H1 (cell line): ENCODE measurements around the gene FBXO8. TPM values are rescaled to one million over a fixed set of nuclear protein-coding genes. Genes with fewer than 3 reads are reported as not detected.

Experiments used
- CTCF ChIA-PET: fragments of 300-600 bp; sonication (Branson Sonifier 250); formaldehyde crosslinking; loops from one replicate; lab custom pipeline; 2021; ENCODE audit not compliant: partially characterized antibody; lab: Charles Lee
- POLR2A ChIA-PET: fragments of 300-600 bp; sonication (Branson Sonifier 250); formaldehyde crosslinking; loops from one replicate; lab custom pipeline; 2021; ENCODE audit warnings: inconsistent platforms; ENCODE audit not compliant: partially characterized antibody; lab: Charles Lee
- DNase-seq, 2 experiments: peaks; one replicate each; pipeline versions ENCODE4 v3.0.0 to v3.0.0-alpha.2; 2010 to 2022; ENCODE audit warnings: low spot score in 2 of 2, low read depth in 1 of 2, mixed read lengths in 1 of 2
- FAIRE-seq: peaks from 2 replicates; lab custom pipeline; 2011; peaks lifted over from hg19 to GRCh38; lab: Jason Lieb, UNC
- H2AFZ ChIP-seq: 2 replicates; pipeline ENCODE4 v1.8.1; 2012; ENCODE audit warnings: low read length, inconsistent platforms
- H2AK5ac ChIP-seq: 2 replicates; pipeline ENCODE4 v1.6.1; 2013; ENCODE audit warnings: low read depth, low read length
- H2BK120ac ChIP-seq: replicated peaks from 2 replicates; pipeline ENCODE3; 2013; ENCODE audit warnings: low read depth, low read length, inconsistent platforms
- H2BK12ac ChIP-seq: 2 replicates; pipeline ENCODE4 v1.6.1; 2013; ENCODE audit warnings: low read depth, low read length
- H2BK15ac ChIP-seq: 2 replicates; pipeline ENCODE4 v1.6.1; 2013; ENCODE audit warnings: low read length
- H2BK20ac ChIP-seq: 2 replicates; pipeline ENCODE4 v1.6.1; 2013; ENCODE audit warnings: low read length
- H2BK5ac ChIP-seq: 2 replicates; pipeline ENCODE4 v1.6.1; 2013; ENCODE audit warnings: low read depth, low read length
- H3K14ac ChIP-seq: 2 replicates; pipeline ENCODE4 v1.6.1; 2013; ENCODE audit warnings: inconsistent platforms; ENCODE audit not compliant: insufficient read length
- H3K18ac ChIP-seq: 2 replicates; pipeline ENCODE4 v1.6.1; 2013; ENCODE audit warnings: low read length; ENCODE audit errors: extremely low read depth
- H3K23ac ChIP-seq: 2 replicates; pipeline ENCODE4 v1.6.1; 2013; ENCODE audit warnings: inconsistent platforms; ENCODE audit not compliant: insufficient read length
- H3K23me2 ChIP-seq: 2 replicates; pipeline ENCODE4 v1.6.1; 2013; ENCODE audit warnings: low read depth, low read length
- H3K27ac ChIP-seq: 2 replicates; pipeline ENCODE4 v1.6.1; 2011; ENCODE audit warnings: low read depth, low read length, inconsistent platforms
- H3K27me3 ChIP-seq, 4 experiments: replicated peaks in 1 of 4; 1 replicate in 1 of 4; 2 replicates in 3 of 4; pipeline versions ENCODE4 v1.6.1 to v1.8.1; 2011 to 2013; ENCODE audit warnings: low read length in 3 of 4, mild to moderate bottlenecking in 3 of 4, inconsistent platforms in 2 of 4, mixed read lengths in 2 of 4, moderate library complexity in 1 of 4; ENCODE audit not compliant: control insufficient read depth in 3 of 4, insufficient read depth in 3 of 4; ENCODE audit errors: extremely low read depth in 1 of 4
- H3K36me3 ChIP-seq, 4 experiments: 2 replicates each; pipeline versions ENCODE4 v1.6.1 to v1.8.1; 2011 to 2013; ENCODE audit warnings: mild to moderate bottlenecking in 4 of 4, low read length in 3 of 4, moderate library complexity in 2 of 4, control low read depth in 1 of 4, inconsistent platforms in 1 of 4; ENCODE audit not compliant: insufficient read depth in 4 of 4, control insufficient read depth in 2 of 4
- H3K4ac ChIP-seq: replicated peaks from 2 replicates; pipeline ENCODE3; 2013; ENCODE audit warnings: low read length, low read depth, mixed read lengths, inconsistent platforms; ENCODE audit not compliant: insufficient read length
- H3K4me1 ChIP-seq, 4 experiments: replicated peaks in 1 of 4; 1 replicate in 1 of 4; 2 replicates in 3 of 4; pipeline versions ENCODE4 v1.6.1 to v1.8.1; 2011 to 2013; ENCODE audit warnings: low read length in 3 of 4, inconsistent platforms in 2 of 4, mixed read lengths in 1 of 4; ENCODE audit not compliant: insufficient read depth in 4 of 4, control insufficient read depth in 3 of 4
- H3K4me2 ChIP-seq, 2 experiments: 2 replicates each; pipeline versions ENCODE4 v1.6.1 to v1.8.1; 2011 to 2013; ENCODE audit warnings: low read depth in 2 of 2, low read length in 2 of 2, control low read depth in 1 of 2, inconsistent platforms in 1 of 2, mild to moderate bottlenecking in 1 of 2; ENCODE audit not compliant: insufficient read depth in 1 of 2
- H3K4me3 ChIP-seq, 4 experiments: fragments of 200-600, 300-600 bp in 1 of 4; sonication (generic), shearing (Covaris generic), sonication (Bioruptor Twin) in 1 of 4; 2 replicates each; pipeline versions ENCODE4 v1.5.1 to v1.8.1; 2011 to 2016; ENCODE audit warnings: low read length in 4 of 4, low read depth in 3 of 4, control low read depth in 2 of 4, inconsistent platforms in 2 of 4, mild to moderate bottlenecking in 2 of 4, mixed read lengths in 1 of 4, moderate library complexity in 1 of 4; ENCODE audit not compliant: insufficient read depth in 2 of 4; ENCODE audit errors: extremely low read depth in 1 of 4
- H3K56ac ChIP-seq: replicated peaks from 2 replicates; pipeline ENCODE3; 2013; ENCODE audit warnings: low read depth, mild to moderate bottlenecking, mixed read lengths, low read length, inconsistent platforms; ENCODE audit not compliant: insufficient read length
- H3K79me1 ChIP-seq: 2 replicates; pipeline ENCODE4 v1.6.1; 2013; ENCODE audit warnings: low read depth, low read length, control low read depth
- H3K79me2 ChIP-seq, 2 experiments: 2 replicates each; pipeline versions ENCODE4 v1.6.1 to v1.8.1; 2012 to 2013; ENCODE audit warnings: low read length in 2 of 2, mild to moderate bottlenecking in 2 of 2, inconsistent platforms in 1 of 2; ENCODE audit not compliant: insufficient read depth in 2 of 2, control insufficient read depth in 1 of 2
- H3K9ac ChIP-seq, 4 experiments: replicated peaks in 1 of 4; 1 replicate in 1 of 4; 2 replicates in 3 of 4; pipeline versions ENCODE4 v1.6.1 to v1.8.1; 2011 to 2013; ENCODE audit warnings: low read depth in 3 of 4, low read length in 3 of 4, control low read depth in 2 of 4, mild to moderate bottlenecking in 2 of 4, moderate library complexity in 2 of 4, inconsistent platforms in 1 of 4; ENCODE audit errors: extremely low read depth in 1 of 4
- H3K9me3 ChIP-seq, 2 experiments: 2 replicates each; pipeline versions ENCODE4 v1.6.1 to v1.8.1; 2012 to 2013; ENCODE audit warnings: mild to moderate bottlenecking in 2 of 2, moderate library complexity in 2 of 2, control low read depth in 1 of 2, inconsistent platforms in 1 of 2, low read depth in 1 of 2, low read length in 1 of 2, mixed read lengths in 1 of 2; ENCODE audit not compliant: insufficient read depth in 2 of 2
- H4K20me1 ChIP-seq, 2 experiments: replicated peaks in 1 of 2; 2 replicates each; pipeline versions ENCODE3 to v1.8.1; 2011 to 2013; ENCODE audit warnings: inconsistent platforms in 2 of 2, low read length in 2 of 2, mild to moderate bottlenecking in 1 of 2; ENCODE audit not compliant: insufficient read depth in 2 of 2, control insufficient read depth in 1 of 2
- H4K5ac ChIP-seq: 2 replicates; pipeline ENCODE4 v1.6.1; 2013; ENCODE audit warnings: low read length, low read depth, mixed read lengths, inconsistent platforms; ENCODE audit not compliant: insufficient read length
- H4K8ac ChIP-seq: 2 replicates; pipeline ENCODE4 v1.8.0; 2013; ENCODE audit warnings: mild to moderate bottlenecking, moderate library complexity, low read length, inconsistent platforms; ENCODE audit not compliant: insufficient read depth; ENCODE audit errors: extremely low read depth
- H4K91ac ChIP-seq: replicated peaks from 2 replicates; pipeline ENCODE3; 2013; ENCODE audit warnings: low read length, mixed read lengths, inconsistent platforms; ENCODE audit not compliant: insufficient read length
- CBX8 ChIP-seq: fragments of 300-800, 300-1000 bp; sonication (generic); IDR thresholded peaks from 2 replicates; pipeline ENCODE4 v1.7.1; 2016; ENCODE audit warnings: low read depth, low read length, borderline replicate concordance
- CTBP2 ChIP-seq: IDR thresholded peaks from 2 replicates; pipeline ENCODE4 v1.7.0; 2011; ENCODE audit warnings: borderline replicate concordance, mild to moderate bottlenecking, moderate library complexity, mixed read lengths, low read length; ENCODE audit not compliant: insufficient read depth, insufficient read length
- EZH2 ChIP-seq: fragments of 200-600 bp; sonication (generic); IDR thresholded peaks from 2 replicates; pipeline ENCODE4 v1.7.1; 2012; ENCODE audit warnings: low read depth, mild to moderate bottlenecking, moderate library complexity, low read length, inconsistent platforms; ENCODE audit not compliant: severe bottlenecking
- MAFK ChIP-seq: IDR thresholded peaks from 2 replicates; pipeline ENCODE4 v1.6.1; 2012; ENCODE audit warnings: low read depth, mild to moderate bottlenecking, improper control_type of control experiment, low read length
- MAX ChIP-seq: IDR thresholded peaks from 2 replicates; pipeline ENCODE4 v1.6.1; 2012; ENCODE audit warnings: inconsistent platforms
- POLR2A ChIP-seq, 2 experiments: IDR thresholded peaks; 1 replicate in 1 of 2; 2 replicates in 1 of 2; pipeline ENCODE4 v1.6.1; 2011; ENCODE audit warnings: low read depth in 2 of 2, low read length in 2 of 2, mild to moderate bottlenecking in 2 of 2; ENCODE audit errors: control extremely low read depth in 1 of 2
- POU5F1 ChIP-seq: IDR thresholded peaks from 2 replicates; pipeline ENCODE4 v1.6.1; 2011; ENCODE audit warnings: low read depth, mild to moderate bottlenecking, low read length, moderate library complexity
- RFX5 ChIP-seq: IDR thresholded peaks from 2 replicates; pipeline ENCODE4 v1.6.1; 2011; ENCODE audit warnings: low read depth, low read length, improper control_type of control experiment, borderline replicate concordance
- SAP30 ChIP-seq: fragments of 300-600 bp; sonication (generic); IDR thresholded peaks from 2 replicates; pipeline ENCODE4 v1.7.1; 2012; ENCODE audit warnings: low read length, moderate library complexity, mild to moderate bottlenecking, inconsistent platforms; ENCODE audit not compliant: insufficient read depth, insufficient replicate concordance
- SIRT6 ChIP-seq: IDR thresholded peaks from one replicate; pipeline ENCODE4 v1.7.1; 2012; ENCODE audit warnings: low read length, inconsistent platforms
- SUZ12 ChIP-seq: fragments of 200-600 bp; sonication (generic); IDR thresholded peaks from 2 replicates; pipeline ENCODE4 v1.6.1; 2012; ENCODE audit warnings: mild to moderate bottlenecking, inconsistent platforms, low read length, moderate library complexity, mixed read lengths
- TAF1 ChIP-seq: IDR thresholded peaks from 2 replicates; pipeline ENCODE4 v1.6.1; 2011; ENCODE audit warnings: mild to moderate bottlenecking, low read depth, low read length
- TAF7 ChIP-seq: optimal IDR thresholded peaks from 2 replicates; pipeline ENCODE3; 2011; ENCODE audit warnings: low read depth, mild to moderate bottlenecking, inconsistent platforms, low read length, moderate library complexity, borderline replicate concordance
- TEAD4 ChIP-seq: IDR thresholded peaks from 2 replicates; pipeline ENCODE4 v1.6.1; 2012; ENCODE audit warnings: low read depth, low read length, inconsistent platforms, mixed read lengths
- WGBS, 2 experiments: shearing (Covaris generic) in 1 of 2; methylation state at CpG; one replicate each; pipeline versions ENCODE4 v1.1.6 to v1.1.7; 2013 to 2015; ENCODE audit warnings: low lambda C conversion rate in 2 of 2, mixed read lengths in 2 of 2, inconsistent platforms in 1 of 2, low coverage in 1 of 2, missing lambda C conversion rate in 1 of 2; ENCODE audit not compliant: insufficient replicate concordance in 2 of 2, insufficient coverage in 1 of 2, insufficient read length in 1 of 2; ENCODE audit errors: extremely low coverage in 1 of 2, missing lambda C conversion rate in 1 of 2; 5-methylcytosine and 5-hydroxymethylcytosine counted together
- polyA plus RNA-seq, 7 experiments: library from polyadenylated mRNA; depleted of rRNA in 3 of 7; stranded (reverse) in 5 of 7; unstranded in 2 of 7; fragments of >200 nt in 5 of 7; fragments of 200-250 nt in 2 of 7; gene quantifications; 1 replicate in 5 of 7; 2 replicates in 1 of 7; 4 replicates in 1 of 7; pipeline versions ENCODE4 v1.2.1 to v1.2.3, GENCODE V29; 2011 to 2013; ENCODE audit warnings: missing spikeins in 2 of 7, mixed read lengths in 2 of 7
- total RNA-seq: library from RNA; stranded (reverse); fragmentation: NEBNext Ultra II Directional; extraction: Animal tissue kit (Norgen Biotek cat#: 25700); gene quantifications from 2 replicates; pipeline ENCODE4 v1.2.1, GENCODE V29; 2021

FBXO8 gene
- total and polyA plus RNA-seq, 2 of the 8 experiments (the other 6 are each of a cell fraction or from before 2014, with no cell fraction given) = 5.1 to 7.5 TPM

DNA sequence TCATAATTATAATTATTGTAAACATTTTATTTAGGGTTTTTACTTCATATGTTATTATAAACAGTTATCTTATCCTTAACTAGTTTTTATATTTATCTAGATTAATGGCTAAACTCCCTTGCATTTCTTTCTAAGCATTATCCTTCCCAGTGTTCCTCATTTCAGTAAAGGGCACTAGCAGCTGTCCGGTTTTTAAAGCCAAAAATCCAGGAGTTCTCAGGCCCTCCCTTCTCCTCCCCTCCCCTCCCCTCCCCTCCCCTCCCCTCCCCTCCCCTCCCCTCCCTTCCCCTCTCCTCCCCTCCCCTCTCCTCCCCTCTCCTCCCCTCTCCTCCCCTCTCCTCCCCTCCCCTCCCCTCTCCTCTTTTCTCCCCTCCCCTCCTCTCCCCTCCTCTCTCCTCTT, 58.9 kb downstream of the FBXO8 start:
- H4K20me1 ChIP-seq = no peaks in the 10 kb centered on the region
- ChIA-PET CTCF (interaction anchor here (0.6 to 0.7 kb wide), 2 partner anchors 262 to 664 kb away, joined by 3 read pairs; no protein-coding TSS in a partner anchor), POLR2A (no interaction called here)
- no peaks in the 10 kb centered on the region for H3K23me2 ChIP-seq
- DNase-seq = no peak
- no peak overlapping the region for H2BK20ac ChIP-seq
- no peak overlapping the region for H3K18ac ChIP-seq
- no peak overlapping the region for H4K5ac ChIP-seq
- no peak overlapping the region for H3K23ac ChIP-seq
- no peak overlapping the region for H2AFZ ChIP-seq
- WGBS, 2 experiments = 86% methylated on average over 1 of the region's 1 CpG; no CpG with 5 or more reads in 1 of the 2 experiments
- H2BK120ac ChIP-seq = no peak overlapping the region
- TF ChIP-seq MAFK (no peak), RFX5 (no peak), CBX8 (no peak), MAX (no peak), SUZ12 (no peak), POLR2A (IDR thresholded peaks at IDR 0.05; ENCODE audit: control extremely low read depth in 1 of 2, low read depth in 2 of 2, low read length in 2 of 2) (no peak), EZH2 (no peak), SAP30 (no peak), POU5F1 (no peak), TEAD4 (no peak), SIRT6 (no peak), CTBP2 (no peak), TAF1 (no peak), TAF7 (no peak)
- H3K4me2 ChIP-seq = no peak overlapping the region
- no peak overlapping the region for H2AK5ac ChIP-seq
- H3K27ac ChIP-seq = no peak overlapping the region
- H3K14ac ChIP-seq = no peak overlapping the region
- H3K79me2 ChIP-seq = no peaks in the 10 kb centered on the region
- FAIRE-seq = no peak
- no peak overlapping the region for H3K4ac ChIP-seq
- H3K56ac ChIP-seq = no peak overlapping the region
- H2BK12ac ChIP-seq = no peak overlapping the region
- H3K4me3 ChIP-seq = no peak overlapping the region
- no peak overlapping the region for H2BK5ac ChIP-seq
- peaks cover 0 to 7% (median 1%) of the 10 kb centered on the region in 4 experiments; a peak in 3 of 7 replicates for H3K27me3 ChIP-seq
- H4K8ac ChIP-seq = no peak overlapping the region
- no peak overlapping the region for H2BK15ac ChIP-seq
- H3K9me3 ChIP-seq = no peaks in the 10 kb centered on the region
- H3K36me3 ChIP-seq = no peaks in the 10 kb centered on the region
- H4K91ac ChIP-seq = no peak overlapping the region
- no peaks in the 10 kb centered on the region for H3K79me1 ChIP-seq
- no peak overlapping the region for H3K9ac ChIP-seq
- no peaks in the 10 kb centered on the region for H3K4me1 ChIP-seq
